ENCODE data around the gene LPIN1. TPM values are rescaled to one million over a fixed set of nuclear protein-coding genes. Genes with fewer than 3 reads are reported as not detected.

Gene LPIN1
- total RNA-seq, 1 donor: 62.2 TPM

- no peak for DNase-seq (ENCODE audit: low read depth)
- no peak overlapping the region for H3K4me3 ChIP-seq (ENCODE audit: low read depth, low read length)
- TF ChIP-seq CTCF (IDR thresholded peaks at IDR 0.05; ENCODE audit: insufficient read depth, low read depth, low read length): no peak
Observed at GRCh38 chr2:11870064-11870463, 123.6 kb downstream of the LPIN1 start.

GRCh38 chr2:11870584-11870983, 124.2 kb downstream of the LPIN1 start:
- no peak overlapping the region for H3K4me3 ChIP-seq (ENCODE audit: low read depth, low read length)
- no peak for TF ChIP-seq CTCF (IDR thresholded peaks at IDR 0.05; ENCODE audit: insufficient read depth, low read depth, low read length)
- no peak for DNase-seq (ENCODE audit: low read depth)

- DNase-seq (ENCODE audit: low read depth): no peak
- no peak for TF ChIP-seq CTCF (IDR thresholded peaks at IDR 0.05; ENCODE audit: insufficient read depth, low read depth, low read length)
- no peak overlapping the region for H3K4me3 ChIP-seq (ENCODE audit: low read depth, low read length)
Observed at GRCh38 chr2:11871421-11871820, 125.0 kb downstream of the LPIN1 start.

GRCh38 chr2:11872247-11872947, 126.0 kb downstream of the LPIN1 start:
- DNase-seq (ENCODE audit: low read depth): peak; percentile 42
- TF ChIP-seq CTCF (IDR thresholded peaks at IDR 0.05; ENCODE audit: insufficient read depth, low read depth, low read length): no peak
- H3K4me3 ChIP-seq (ENCODE audit: low read depth, low read length): no peak overlapping the region

GRCh38 chr2:11872948-11873269, 126.5 kb downstream of the LPIN1 start:
- TF ChIP-seq CTCF (IDR thresholded peaks at IDR 0.05; ENCODE audit: insufficient read depth, low read depth, low read length): no peak
- H3K4me3 ChIP-seq (ENCODE audit: low read depth, low read length): no peak overlapping the region
- DNase-seq (ENCODE audit: low read depth): no peak

GRCh38 chr2:11873356-11874154, 127.1 kb downstream of the LPIN1 start:
- TF ChIP-seq CTCF (IDR thresholded peaks at IDR 0.05; ENCODE audit: insufficient read depth, low read depth, low read length): no peak
- H3K4me3 ChIP-seq (ENCODE audit: low read depth, low read length): no peak overlapping the region
- DNase-seq (ENCODE audit: low read depth): peak; percentile 87

All from fibroblast of villous mesenchyme (primary cell).